OCI-LY3 (cell line): Measurements from ENCODE around the gene CYP4F3.

ENCODE experiments used
- CTCF ChIP-seq: fragments of 200-600, 300-600 bp; sonication (generic); IDR thresholded peaks from 2 replicates; pipeline ENCODE4 v1.5.1; 2014; ENCODE audit warnings: antibody characterized with exemption, low read length, low read depth
- EZH2phosphoT487 ChIP-seq: fragments of 200-600 bp; shearing (Covaris generic); IDR thresholded peaks from 2 replicates; pipeline ENCODE4 v1.6.1; 2018; ENCODE audit warnings: antibody characterized with exemption, mixed run types, low read depth

DNA sequence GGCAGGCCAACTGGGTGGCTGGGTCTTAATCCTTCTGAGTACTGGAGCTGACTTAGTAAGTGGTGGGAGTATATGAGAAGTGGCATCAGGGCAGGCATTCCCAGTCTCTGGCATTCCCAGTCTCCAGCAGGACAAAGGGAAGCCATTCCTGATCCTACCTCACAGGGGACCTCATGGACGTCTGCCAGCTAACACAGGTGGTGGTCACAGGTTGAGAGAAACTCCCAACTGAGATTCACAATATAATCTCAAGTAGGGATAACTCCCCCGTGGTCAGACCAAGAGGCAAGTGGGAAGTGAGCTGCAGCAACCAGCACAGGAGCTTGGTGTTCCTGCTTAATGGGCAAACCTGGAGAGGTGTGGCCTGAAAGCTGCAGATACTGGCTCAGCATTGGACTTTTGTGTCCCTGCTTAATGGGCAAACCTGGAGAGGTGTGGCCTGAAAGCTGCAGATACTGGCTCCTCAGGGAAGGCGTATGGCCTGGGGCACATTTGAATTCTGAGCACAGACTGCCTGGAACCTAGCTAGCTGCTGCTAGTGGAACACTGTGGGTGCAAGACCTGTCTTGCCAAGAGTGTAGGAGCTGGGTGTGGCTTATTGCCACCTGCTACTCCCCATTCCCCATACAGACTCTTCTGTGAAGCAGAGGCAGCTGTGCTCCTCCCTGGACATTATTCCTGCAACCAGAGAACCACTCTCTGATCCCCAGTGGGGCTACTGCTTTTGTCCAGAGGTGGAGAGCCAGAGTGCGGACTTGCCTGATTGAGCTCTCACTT is 61.2 kb downstream of the CYP4F3 start:
- TF ChIP-seq CTCF, result no peak
- no peak for TF ChIP-seq EZH2phosphoT487
